Measurements from ENCODE around the gene STK32C. TPM values are rescaled to one million over a fixed set of nuclear protein-coding genes. Genes with fewer than 3 reads are reported as not detected.

The STK32C gene
- total RNA-seq, 1 donor from 2014 or later: 18.3 TPM

DNA sequence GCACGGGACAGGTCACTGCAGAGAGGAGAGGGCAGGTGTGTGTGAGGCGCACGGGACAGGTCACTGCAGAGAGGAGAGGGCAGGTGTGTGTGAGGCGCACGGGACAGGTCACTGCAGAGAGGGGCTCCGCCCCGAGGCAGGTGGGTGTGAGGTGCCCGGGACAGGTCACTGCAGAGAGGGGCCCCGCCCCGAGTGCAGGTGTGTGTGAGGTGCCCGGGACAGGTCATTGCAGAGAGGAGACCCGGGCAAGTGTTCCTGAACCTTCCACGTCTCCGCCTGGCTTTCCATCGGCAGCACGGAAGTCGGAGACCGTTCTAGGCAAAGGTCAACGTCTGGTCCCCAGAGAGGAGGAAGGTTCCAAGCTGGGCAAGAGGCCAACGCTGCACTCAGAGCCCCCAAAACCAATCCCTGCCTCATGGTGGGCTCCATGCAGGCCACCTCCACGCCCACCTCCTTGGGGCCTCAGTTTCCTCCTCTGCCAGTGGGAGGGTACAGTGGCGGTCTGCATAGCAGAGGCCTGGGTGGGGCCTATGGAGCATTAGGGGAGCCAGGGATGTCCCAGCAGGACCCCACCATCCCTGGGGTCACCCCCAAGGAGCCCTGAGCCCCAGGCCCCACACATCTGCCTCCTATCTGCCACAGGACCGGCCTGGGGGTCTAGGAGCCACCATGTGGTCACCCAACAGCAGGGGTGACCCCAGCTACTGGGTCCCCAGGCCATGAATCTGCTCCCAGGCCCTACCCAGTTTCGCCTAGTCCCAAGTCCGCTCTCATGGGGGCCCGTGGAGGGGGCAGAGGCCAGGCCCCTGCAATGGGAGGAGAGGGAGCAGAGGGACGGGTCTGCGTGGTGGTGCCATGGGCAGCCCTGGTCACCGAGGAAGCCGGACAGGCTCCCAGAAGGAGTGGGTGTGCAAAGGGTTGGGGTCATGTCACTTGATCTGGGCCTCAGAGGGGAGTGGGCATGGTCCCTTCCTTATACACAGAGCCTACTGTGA is 57.0 kb downstream of the STK32C start:
- no peak for DNase-seq (ENCODE audit: low spot score)

DNA sequence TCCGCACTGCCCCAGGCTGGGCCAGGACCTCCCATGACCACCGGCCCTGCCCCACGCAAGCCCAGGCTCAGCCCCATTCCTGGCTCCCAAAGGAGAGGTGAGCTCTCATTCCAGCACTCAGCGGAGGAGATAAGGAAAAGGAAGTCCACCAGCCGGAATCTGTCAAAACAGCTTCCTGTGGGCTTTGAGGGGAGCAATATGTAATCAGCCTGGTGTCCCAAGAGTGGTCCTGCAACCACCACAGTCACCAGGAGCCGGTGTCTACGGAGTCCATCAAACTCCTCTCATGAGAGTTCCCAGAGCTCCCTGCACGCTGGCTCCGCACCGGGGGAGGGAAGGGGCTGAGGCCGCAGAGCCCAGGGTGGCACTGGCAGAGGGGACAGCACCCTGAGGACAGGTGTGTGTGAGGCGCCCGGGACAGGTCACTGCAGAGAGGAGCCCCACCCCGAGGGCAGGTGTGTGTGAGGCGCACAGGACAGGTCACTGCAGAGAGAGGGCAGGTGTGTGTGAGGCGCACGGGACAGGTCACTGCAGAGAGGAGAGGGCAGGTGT is 57.9 kb downstream of the STK32C start:
- DNase-seq (ENCODE audit: low spot score): no peak

DNA sequence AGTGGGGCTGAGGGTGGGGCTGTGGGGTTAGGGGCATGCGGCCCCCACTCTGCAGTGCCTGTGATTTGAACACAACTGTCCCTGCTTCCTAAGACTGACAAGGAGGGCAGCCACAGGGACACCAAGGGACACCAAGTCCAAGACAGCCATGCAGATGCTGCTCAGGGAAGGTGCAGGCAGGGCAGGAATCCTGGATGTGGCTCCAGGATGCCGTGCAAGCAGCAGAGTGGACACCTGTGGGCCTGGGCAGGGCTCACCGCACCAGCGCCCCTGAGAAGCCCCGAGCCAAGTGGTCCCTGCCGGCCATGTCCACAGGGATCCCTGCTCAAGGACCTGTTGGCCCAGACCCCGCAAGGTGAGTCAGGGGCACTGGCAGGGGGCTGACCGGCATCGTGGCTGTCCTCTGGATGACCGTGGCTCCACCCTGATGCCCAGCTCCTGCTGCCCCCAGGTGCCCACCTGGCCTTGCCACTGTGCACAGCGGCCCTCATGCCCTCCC is 58.5 kb downstream of the STK32C start:
- no peak for DNase-seq (ENCODE audit: low spot score)

DNA sequence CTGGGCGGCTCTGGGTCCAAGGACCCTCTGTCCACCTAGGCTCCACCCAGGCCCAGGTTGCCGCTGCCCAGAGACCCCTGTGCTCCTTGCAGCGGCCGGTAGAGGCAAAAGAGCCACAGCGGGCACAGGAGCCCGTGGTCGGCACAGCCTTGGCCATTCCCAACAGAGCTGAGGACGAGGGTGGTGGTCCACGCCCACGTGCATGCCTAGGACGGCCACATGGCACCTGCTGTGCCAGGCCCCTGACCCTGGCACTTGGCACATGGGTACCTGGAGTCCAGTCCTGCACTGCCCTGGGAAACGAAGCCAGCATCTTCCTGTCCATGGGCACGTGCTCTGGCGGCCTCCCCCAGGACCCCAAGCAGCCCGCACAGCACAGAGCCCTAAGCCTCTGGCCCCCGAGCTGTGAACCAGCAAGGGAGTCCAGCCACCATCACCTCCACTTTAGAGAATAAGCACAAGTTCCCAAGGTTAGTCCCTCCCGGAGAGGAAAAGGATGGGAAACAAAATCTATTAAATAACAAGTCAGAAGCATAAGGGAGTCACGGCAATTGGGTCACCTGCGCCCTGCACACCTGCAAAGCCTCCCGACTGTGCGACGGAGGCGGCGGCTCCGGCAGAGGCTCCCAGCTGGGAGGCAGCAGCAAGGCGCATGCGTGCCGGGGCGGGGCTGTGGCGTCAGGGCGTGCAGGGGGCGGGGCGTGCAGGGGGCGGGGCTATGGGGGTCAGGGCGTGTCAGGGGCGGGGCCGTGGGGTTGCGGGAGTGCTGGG is 59.1 kb downstream of the STK32C start:
- DNase-seq (ENCODE audit: low spot score): no peak

DNA sequence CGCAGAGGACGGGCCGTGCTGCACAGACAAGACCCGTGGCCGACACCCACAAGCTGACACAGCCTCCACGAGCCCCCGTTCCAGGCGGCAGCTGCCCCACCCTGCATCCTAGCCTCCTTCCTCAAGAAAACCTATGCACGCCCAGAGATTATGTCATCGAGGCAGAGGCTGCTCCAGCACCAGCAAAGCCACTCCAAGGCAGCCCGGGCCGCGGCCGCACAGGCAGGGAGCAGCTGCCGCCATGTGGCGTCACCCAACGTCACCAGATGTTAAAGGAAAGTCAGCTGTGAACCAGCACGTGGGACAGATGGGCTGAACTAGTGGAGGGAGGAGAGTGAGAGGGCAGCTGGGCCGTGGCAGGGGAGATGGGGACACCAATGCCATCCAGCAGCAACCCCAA is 59.8 kb downstream of the STK32C start:
- DNase-seq (ENCODE audit: low spot score): no peak

DNA sequence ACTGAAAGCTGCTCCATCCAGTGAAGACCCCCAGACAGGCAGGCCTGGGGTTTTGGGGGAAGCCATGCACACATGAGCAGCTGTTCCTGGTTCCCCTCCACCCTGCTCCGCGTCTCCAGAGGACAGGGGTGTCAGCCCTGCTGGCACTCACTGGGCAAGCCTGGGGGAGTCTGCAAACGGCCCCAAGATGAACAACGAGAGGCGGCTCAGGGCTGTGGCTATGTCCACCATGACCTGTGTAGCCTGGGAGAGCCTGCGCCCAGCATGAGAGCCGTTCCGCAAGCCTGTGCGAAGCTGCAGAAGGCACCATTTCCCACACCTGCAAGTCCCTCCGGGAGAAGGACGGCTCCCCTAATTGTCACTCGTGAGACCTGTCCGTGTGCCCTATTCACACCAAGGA is 61.5 kb downstream of the STK32C start:
- no peak for DNase-seq (ENCODE audit: low spot score)

DNA sequence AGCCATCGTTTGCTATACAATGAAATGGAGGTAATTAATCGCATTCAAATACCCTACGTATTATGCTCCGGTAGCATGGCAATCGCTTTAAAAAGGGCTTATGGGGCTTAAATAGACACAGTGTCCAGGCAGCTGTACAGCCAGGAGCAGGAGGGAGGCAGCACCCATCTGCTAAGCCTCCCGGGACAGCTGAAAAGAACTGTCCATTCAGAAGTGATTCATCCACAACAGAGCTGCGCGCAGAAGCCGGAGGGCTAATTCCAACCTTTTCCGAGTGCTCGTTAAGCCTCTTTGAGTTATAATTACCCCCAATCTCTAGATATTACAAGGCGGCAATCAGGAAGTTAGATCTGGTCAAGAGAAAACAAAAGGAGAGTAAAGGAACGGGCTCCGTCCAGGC is 62.7 kb downstream of the STK32C start:
- no peak for DNase-seq (ENCODE audit: low spot score)

DNA sequence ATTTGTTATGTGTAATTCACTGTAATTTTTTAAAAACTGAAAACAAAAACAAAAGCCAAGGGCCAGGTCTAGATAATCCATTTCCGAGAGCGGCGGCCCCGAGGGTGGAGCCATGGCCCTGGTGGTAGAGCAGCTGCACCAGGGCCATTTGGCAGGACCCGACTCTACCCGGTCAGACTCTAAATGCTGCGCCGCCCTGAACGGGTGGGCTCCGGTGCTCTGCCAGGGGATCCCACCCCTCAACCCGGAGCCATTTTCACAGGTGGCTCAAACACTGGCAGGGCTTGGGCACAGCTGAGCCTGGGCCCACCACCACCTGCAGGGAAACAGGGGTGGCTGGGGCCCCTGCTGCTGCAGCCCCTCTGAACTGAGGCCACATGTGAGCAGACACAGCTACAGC is 64.1 kb downstream of the STK32C start:
- DNase-seq (ENCODE audit: low spot score): no peak

DNA sequence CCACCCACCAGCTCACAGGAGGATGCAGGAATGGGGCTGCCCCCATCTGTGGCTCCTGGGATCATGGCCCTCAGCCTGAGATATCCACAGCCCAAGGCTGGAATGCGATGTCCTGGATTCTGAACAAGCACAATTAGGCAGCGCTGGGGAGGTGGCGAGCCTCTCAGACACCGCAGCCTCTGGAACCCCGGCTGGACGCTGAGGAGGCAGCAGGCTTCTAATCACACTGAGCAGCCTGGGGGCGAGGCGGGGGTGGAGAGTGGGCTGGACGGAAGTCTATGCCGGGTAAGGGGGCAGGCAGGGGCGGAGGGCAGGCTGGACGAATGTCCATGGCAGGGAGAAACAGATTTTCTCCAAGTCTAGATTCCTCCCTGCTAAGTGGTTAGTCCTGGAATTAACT is 64.6 kb downstream of the STK32C start:
- no peak for DNase-seq (ENCODE audit: low spot score)

DNA sequence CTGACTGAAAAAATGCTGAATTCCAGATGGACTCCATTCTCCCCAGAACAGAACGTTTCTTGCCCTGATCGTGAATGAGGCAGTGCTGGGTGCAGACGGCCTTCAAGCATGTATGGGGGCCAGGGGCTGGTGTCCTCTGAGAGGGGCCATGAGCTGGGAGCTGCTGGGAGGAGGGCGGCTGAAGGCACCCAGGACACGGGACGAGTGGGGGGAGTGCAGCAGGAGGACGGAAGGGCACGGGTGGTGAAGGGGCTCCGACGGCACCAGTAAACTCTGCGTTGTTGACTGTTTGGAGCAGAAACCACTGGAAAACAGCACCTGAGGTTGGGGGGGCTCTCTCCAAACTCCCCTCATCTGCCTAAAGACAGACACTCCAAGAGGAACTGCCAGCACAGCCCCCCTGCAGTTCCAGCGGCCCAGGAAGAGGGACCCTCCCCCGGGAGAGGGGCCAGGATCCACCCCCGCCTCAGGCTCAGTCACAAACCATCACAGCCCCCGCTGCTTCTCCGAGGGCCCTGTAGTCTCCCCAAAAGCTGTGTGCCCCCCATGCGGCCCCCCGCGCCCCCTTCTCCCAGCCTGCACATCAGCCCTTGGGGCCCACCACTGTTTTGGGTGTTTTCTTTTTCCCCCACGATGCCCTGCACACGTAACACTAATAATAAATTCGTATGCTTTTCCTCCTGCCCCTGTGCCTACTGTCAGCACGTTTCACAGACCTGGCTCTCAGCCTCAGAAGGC is 65.5 kb downstream of the STK32C start:
- DNase-seq (ENCODE audit: low spot score): no peak

DNA sequence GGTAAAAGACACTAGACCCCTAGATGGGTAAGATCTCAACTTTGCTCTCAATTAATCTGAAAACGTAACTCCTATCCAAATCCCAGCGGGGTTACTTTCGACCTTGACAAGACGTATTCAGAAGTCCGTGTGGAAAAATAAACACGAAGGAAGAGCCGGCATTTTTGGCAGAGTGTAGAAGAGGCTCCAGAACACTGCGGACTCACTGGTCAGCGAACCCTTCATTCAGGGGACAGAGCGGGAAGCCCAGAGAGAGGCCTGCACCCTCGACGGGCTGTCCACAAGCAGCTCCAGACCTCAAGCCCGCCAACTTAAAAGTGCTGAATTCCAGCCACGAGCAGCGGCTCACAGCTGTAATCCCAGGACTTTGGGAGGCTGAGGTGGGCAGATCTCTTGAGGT is 66.3 kb downstream of the STK32C start:
- DNase-seq (ENCODE audit: low spot score): no peak

DNA sequence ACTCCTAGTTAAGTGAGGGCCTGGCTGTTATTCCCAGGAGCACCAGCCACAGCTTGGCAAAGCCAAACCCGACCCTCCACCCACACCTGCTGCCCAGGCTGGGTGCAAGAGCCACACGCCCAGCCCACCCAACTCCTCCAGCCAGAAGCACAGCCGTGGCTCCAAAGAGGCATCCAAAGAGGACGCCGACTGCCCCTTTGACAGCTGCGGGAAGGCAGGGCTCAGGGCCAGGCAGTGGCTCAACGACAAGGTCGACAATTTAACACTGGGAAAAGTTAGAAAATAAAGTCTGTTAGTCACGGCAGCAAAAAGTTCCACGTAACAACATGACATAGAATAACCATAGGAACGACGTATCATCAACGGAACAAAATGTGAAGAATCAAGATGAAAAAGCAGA is 66.7 kb downstream of the STK32C start:
- no peak for DNase-seq (ENCODE audit: low spot score)

DNA sequence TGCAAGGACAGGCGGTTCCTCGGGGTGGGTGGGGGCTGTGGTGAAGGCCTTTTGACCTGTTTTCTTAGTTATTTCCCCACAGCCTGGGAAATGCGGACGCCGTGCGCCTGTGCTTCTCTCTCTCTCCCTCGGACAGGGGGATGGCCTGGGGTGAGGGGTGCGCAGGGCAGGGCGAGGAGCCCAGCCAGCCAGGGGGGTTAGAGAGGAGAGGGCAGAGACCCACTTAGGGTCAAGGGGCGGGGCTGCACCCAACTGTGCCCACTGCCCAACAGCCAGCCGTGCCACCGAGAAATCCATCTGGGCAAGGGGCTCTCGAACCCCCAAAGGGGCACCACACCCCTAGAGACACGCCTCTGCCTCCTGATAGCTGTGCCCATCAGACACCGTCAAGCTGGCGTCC is 67.2 kb downstream of the STK32C start:
- no peak for DNase-seq (ENCODE audit: low spot score)

DNA sequence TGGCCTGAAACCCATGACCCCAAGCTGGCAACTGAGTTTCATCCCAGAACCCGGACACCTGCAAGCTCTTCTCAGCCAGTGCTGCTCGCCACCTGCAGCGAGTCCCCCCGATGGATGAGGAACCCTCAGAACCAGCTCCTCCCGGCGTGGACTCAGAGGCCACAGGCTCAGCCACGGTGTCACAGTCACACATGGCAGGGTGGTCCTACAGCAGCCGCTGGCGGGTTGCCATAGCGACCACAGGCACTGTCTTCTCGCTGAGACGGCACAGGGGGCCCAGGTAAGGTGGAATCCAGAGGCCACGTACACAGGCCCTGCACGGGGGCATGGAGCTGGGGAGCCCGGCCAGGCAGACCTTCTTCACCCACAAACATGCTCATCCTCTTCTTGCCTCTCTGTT is 67.6 kb downstream of the STK32C start:
- DNase-seq (ENCODE audit: low spot score): no peak

DNA sequence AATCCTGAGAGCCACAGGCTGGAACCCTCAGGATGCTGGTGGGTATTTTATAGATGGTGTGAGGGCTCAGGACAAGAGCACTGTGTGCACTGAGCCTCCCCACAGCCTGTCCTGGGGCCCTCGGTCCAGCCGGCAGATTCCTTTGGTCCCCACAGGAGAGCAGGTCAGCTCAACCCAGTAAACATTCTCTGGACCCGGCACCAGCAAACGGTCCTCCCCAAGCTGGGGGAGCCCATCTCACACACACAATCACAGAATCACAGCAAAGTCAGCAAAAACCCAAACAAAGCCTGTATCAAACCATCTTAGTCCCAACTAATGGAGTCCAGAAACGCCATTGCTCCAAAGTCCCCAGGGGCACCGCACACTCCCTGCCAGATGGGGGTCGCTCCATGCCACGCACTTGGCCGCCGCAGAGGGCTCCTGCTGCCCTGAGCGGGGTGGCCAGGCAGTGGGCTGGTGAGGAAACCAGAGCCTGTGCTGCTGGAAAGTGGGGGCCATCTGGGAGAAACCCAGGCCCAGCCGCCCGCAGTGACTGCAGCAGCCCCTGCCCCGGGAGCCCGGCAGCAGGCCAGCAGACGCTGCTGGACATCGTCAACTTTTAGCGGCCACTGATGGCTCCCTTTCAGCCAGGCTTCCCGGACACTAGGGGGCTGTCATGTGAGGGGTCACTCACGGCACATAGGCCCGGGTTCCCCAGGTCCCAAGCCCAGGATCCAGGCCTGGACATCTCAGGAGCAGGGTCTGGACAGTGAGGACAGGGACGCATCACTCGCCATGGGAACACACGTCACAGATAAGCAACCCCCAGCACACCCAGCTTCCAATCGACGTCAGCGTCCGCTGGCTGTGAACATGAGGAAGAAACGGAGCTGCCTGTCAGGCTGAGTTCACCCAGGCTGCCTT is 68.4 kb downstream of the STK32C start:
- no peak for DNase-seq (ENCODE audit: low spot score)

DNA sequence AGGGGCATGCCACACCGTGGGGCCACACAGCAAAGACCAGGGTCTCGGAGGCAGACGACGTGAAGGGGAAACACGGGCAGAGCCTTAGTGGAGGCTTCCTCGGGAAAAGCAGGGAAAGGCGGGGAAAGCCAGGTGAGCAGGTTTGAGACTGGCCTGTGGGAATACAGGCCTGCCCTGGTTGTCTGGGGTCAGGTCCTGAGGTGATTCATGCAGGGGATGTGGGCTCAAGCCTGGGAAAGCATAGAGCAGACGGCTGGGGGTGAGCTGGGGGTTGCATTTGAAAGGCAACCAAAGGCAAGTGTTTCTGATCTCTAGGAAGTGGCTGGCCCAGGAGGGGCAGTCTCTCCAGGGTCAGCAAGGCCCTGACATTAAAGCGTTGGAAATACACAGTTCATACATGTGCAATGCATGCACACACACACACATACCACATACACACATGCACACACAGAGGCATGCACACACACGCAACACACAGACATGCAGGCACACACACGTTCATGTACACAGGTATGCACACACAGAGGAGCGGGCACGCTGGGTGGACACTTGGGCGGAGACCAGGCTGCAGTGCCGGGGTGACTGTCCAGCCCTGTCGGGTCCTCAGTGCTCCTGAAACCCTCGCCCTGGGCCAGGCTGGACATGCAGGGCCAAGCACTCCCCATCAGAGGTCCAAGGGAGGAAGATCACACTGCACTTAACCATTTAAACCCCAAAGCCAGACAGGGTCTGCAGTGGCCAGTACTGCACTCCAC is 69.2 kb downstream of the STK32C start:
- no peak for DNase-seq (ENCODE audit: low spot score)

DNA sequence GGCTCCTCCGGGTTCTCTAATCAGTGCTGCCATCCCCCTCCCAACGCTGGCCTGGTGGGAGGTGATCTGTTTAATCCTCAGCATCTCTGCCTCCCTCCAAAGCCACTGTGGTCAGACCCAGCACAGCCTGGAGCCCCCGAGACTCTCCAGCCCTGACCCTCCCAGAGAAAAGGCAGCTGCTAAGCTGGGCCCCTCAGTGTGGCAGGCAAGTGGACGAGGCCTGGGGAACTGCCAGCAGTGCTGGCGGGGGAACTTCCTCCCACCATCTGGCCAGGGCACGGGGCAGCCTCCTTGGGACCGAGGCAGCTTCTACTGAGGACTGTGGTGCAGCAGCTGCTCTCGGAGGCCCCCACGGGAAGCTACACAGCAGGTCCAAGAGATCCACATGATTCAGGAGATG is 69.9 kb downstream of the STK32C start:
- DNase-seq (ENCODE audit: low spot score): no peak

DNA sequence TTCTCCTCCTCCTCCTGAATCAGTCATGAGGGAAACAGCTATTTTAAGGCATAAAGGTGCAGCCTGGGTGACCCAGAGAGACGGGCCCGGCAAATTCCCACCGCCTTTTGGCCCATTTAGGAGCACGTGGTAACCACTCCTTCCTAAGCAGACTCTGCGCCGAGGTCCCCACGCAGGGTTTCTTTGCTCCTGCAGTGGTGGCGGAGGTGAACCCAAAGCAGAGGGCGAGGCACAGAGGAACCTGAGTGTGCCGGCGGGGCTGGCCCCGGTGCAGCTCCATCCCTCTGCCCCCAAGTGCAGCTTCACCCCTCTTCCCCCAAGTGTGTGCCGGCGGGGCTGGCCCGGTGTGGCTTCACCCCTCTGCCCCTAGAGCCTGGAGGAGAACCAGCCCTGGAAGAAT is 70.4 kb downstream of the STK32C start:
- no peak for DNase-seq (ENCODE audit: low spot score)

DNA sequence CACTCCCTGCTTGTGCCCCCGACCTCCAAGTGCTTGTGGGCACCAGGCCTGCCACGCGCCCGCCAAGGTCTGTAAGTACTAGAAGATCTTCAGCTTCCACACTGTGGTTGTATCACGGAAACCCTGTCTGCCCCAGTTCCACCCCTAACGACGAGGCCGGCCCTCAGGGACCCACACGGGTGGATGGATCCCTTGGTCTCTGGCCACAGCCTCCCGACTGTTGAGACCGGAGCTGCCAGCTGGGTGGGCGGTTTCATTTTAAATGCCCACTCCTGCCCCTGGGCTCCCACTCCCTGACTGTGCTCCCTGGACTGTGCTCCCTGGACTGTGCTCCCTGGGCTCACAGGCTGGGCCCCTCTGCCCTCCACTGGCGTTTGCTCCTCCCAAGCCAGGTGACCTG is 70.9 kb downstream of the STK32C start:
- DNase-seq (ENCODE audit: low spot score): no peak
